ENCODE measurements around the gene KCNK5. TPM values are rescaled to one million over a fixed set of nuclear protein-coding genes. Genes with fewer than 3 reads are reported as not detected.

The KCNK5 gene
- polyA plus RNA-seq, 1 experiment, result not detected

- Histone ChIP-seq H3K27me3 (ENCODE audit: control insufficient read depth, insufficient read depth, low read length) (no peaks in the 10 kb centered on the region), H3K27ac (ENCODE audit: low read depth, low read length) (no peak overlapping the region), H3K4me3 (ENCODE audit: low read depth, low read length) (no peak overlapping the region), H3K9me3 (ENCODE audit: control insufficient read depth, insufficient read depth, low read length) (no peaks in the 10 kb centered on the region)
- no peak for DNase-seq (ENCODE audit: low read depth, low spot score)
- CTCF ChIA-PET, result interaction anchor here (1.7 kb wide), 1 partner anchor 139 kb away, joined by 4 read pairs; no protein-coding TSS in a partner anchor
- POLR2A ChIA-PET, result no interaction called here
- TF ChIP-seq CTCF (IDR thresholded peaks at IDR 0.05; ENCODE audit: low read depth, low read length), result no peak
Observed at GRCh38 chr6:39170860-39171259, 58.4 kb downstream of the KCNK5 start.

GRCh38 chr6:39170389-39170788 is 58.9 kb downstream of the KCNK5 start:
- ChIA-PET CTCF (interaction anchor here (1.2 kb wide), 1 partner anchor 82 kb away, joined by 3 read pairs; no protein-coding TSS in a partner anchor), POLR2A (no interaction called here)
- Histone ChIP-seq H3K4me3 (ENCODE audit: low read depth, low read length) (no peak overlapping the region), H3K9me3 (ENCODE audit: control insufficient read depth, insufficient read depth, low read length) (no peaks in the 10 kb centered on the region), H3K27me3 (ENCODE audit: control insufficient read depth, insufficient read depth, low read length) (no peaks in the 10 kb centered on the region), H3K27ac (ENCODE audit: low read depth, low read length) (no peak overlapping the region)
- DNase-seq (ENCODE audit: low read depth, low spot score), result no peak
- TF ChIP-seq CTCF (IDR thresholded peaks at IDR 0.05; ENCODE audit: low read depth, low read length), result no peak

- ChIA-PET POLR2A (no interaction called here), CTCF (interaction anchor here (0.8 to 3.1 kb wide), 3 partner anchors 10 to 140 kb away, joined by 3 to 10 read pairs (median 3); no protein-coding TSS in a partner anchor)
- Histone ChIP-seq H3K9me3 (ENCODE audit: control insufficient read depth, insufficient read depth, low read length) (no peaks in the 10 kb centered on the region), H3K4me3 (ENCODE audit: low read depth, low read length) (no peak overlapping the region), H3K27me3 (ENCODE audit: control insufficient read depth, insufficient read depth, low read length) (no peaks in the 10 kb centered on the region), H3K27ac (ENCODE audit: low read depth, low read length) (no peak overlapping the region)
- TF ChIP-seq CTCF (IDR thresholded peaks at IDR 0.05; ENCODE audit: low read depth, low read length), result no peak
- no peak for DNase-seq (ENCODE audit: low read depth, low spot score)
Observed at GRCh38 chr6:39169448-39170344, 59.6 kb downstream of the KCNK5 start.

GRCh38 chr6:39167866-39168625 is 61.2 kb downstream of the KCNK5 start:
- Histone ChIP-seq H3K27ac (ENCODE audit: low read depth, low read length) (no peak overlapping the region), H3K9me3 (ENCODE audit: control insufficient read depth, insufficient read depth, low read length) (no peaks in the 10 kb centered on the region), H3K4me3 (ENCODE audit: low read depth, low read length) (no peak overlapping the region), H3K27me3 (ENCODE audit: control insufficient read depth, insufficient read depth, low read length) (no peaks in the 10 kb centered on the region)
- ChIA-PET CTCF (interaction anchor here (0.7 to 3.1 kb wide), 3 partner anchors 24 to 296 kb away, joined by 3 to 10 read pairs (median 5); no protein-coding TSS in a partner anchor), POLR2A (no interaction called here)
- no peak for DNase-seq (ENCODE audit: low read depth, low spot score)
- no peak for TF ChIP-seq CTCF (IDR thresholded peaks at IDR 0.05; ENCODE audit: low read depth, low read length)

All from AG04450 (cell line).